Stimulated activated CD4-positive, alpha-beta T cell treated with anti-CD3 and anti-CD28 coated beads, Interleukin-15, amount 100 ng/mL, for 24 hours (primary cell): ENCODE measurements around the gene COA5.
A peak's percentile ranks its signal among the peaks of the same experiment; 100 is the strongest.

Source experiments
- DNase-seq: peaks from one replicate; pipeline ENCODE4 v3.0.0-alpha.2; 2020

COA5 gene

GRCh38 chr2:98608116-98608961, at the start of gene COA5, which contains the start of gene UNC50:
TSS of gene COA5 (minus strand) at chr2:98608512. CDS start at chr2:98608405, 107 bp downstream.
TSS of gene UNC50 (plus strand) at chr2:98608589. CDS start at chr2:98609760, 1,171 bp downstream.
- peak; percentile 94 for DNase-seq

- DNase-seq = peak; percentile 12
Observed at GRCh38 chr2:98656800-98657199, 48.5 kb upstream of the COA5 start.

- DNase-seq = peak; percentile 39
Observed at GRCh38 chr2:98654699-98655495, 46.6 kb upstream of the COA5 start.

- no peak for DNase-seq
Observed at GRCh38 chr2:98650998-98651397, 42.7 kb upstream of the COA5 start.

- no peak for DNase-seq
Observed at GRCh38 chr2:98649992-98650375, 41.7 kb upstream of the COA5 start.

GRCh38 chr2:98649135-98649991, 41.1 kb upstream of the COA5 start:
- peak; percentile 84 for DNase-seq

GRCh38 chr2:98648451-98648850, 40.1 kb upstream of the COA5 start:
- no peak for DNase-seq

- no peak for DNase-seq
Observed at GRCh38 chr2:98647636-98648035, 39.3 kb upstream of the COA5 start.

GRCh38 chr2:98643496-98644100, 35.3 kb upstream of the COA5 start:
- DNase-seq = no peak

- peak; percentile 56 for DNase-seq
Observed at GRCh38 chr2:98637401-98638147, 29.3 kb upstream of the COA5 start.

- peak; percentile 68 for DNase-seq
Observed at GRCh38 chr2:98634406-98635092, 26.2 kb upstream of the COA5 start.

- no peak for DNase-seq
Observed at GRCh38 chr2:98632351-98632750, 24.0 kb upstream of the COA5 start.

GRCh38 chr2:98623657-98624056, 15.3 kb upstream of the COA5 start:
- no peak for DNase-seq

- no peak for DNase-seq
Observed at GRCh38 chr2:98617149-98617548, 8.8 kb upstream of the COA5 start.

GRCh38 chr2:98615481-98615880, 7.2 kb upstream of the COA5 start:
- no peak for DNase-seq

- no peak for DNase-seq
Observed at GRCh38 chr2:98614024-98614739, 5.9 kb upstream of the COA5 start.

- DNase-seq = no peak
Observed at GRCh38 chr2:98608962-98609604, 771 bp upstream of the COA5 start.

- DNase-seq = no peak
Observed at GRCh38 chr2:98607741-98608115, 584 bp downstream of the COA5 start.

GRCh38 chr2:98607104-98607503, 1.2 kb downstream of the COA5 start:
- DNase-seq = no peak

- no peak for DNase-seq
Observed at GRCh38 chr2:98606431-98606830, 1.9 kb downstream of the COA5 start.
